Vein endothelial cell (primary cell): Measurements from ENCODE around the gene CMTM1. TPM values are rescaled to one million over a fixed set of nuclear protein-coding genes. Genes with fewer than 3 reads are reported as not detected.

ENCODE experiments used
- small RNA-seq: library from RNA; depleted of rRNA; stranded (forward); fragments of <200 nt; gene quantifications from one replicate; pipeline ENCODE3, GENCODE V24; 2012
- total RNA-seq: library from RNA; depleted of rRNA; stranded (reverse); fragments of >200 nt; gene quantifications from 2 replicates; pipeline ENCODE4 v1.2.3, GENCODE V29; 2012

Gene CMTM1, protein sequence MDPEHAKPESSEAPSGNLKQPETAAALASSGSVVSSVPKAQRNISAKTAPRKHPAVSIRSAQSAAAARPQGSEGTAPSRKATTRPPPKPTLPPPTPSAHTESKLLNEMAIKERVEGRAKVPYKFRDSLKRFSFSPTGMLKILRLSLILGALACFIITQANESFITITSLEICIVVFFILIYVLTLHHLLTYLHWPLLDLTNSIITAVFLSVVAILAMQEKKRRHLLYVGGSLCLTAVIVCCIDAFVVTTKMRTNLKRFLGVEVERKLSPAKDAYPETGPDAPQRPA
- total RNA-seq = 2.3 and 3.1 TPM in 2 replicates

DNA sequence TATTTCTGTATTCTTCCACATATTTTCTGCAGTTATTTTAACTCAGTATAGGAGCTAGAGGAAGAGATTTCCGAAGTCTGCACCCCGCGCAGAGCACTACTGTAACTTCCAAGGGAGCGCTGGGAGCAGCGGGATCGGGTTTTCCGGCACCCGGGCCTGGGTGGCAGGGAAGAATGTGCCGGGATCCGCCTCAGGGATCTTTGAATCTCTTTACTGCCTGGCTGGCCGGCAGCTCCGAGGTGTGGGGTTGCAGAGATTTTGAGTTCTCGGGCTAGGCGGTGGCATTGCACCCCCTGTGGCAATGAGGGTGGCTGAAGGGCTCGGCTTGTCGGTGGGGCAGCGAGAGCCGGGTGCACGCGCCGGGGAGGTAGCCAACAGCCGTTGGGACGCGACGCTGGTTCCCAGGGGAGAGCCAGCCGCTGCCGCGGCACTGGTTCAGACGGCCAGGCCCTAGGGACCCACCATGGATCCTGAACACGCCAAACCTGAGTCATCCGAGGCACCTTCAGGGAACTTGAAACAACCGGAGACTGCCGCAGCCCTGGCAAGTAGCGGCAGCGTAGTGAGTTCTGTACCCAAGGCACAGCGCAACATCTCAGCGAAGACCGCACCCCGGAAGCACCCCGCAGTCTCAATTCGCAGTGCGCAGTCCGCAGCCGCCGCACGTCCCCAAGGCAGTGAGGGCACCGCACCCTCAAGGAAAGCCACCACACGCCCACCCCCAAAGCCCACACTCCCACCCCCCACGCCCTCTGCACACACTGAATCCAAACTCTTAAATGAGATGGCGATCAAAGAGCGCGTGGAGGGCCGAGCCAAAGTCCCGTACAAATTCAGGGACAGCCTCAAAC, at the start of gene CMTM1:
Gene CMTM1, plus strand, starts transcription at position 389 of the 851 bp plus-strand sequence. Its CDS starts 75 bp downstream, at position 464.

DNA sequence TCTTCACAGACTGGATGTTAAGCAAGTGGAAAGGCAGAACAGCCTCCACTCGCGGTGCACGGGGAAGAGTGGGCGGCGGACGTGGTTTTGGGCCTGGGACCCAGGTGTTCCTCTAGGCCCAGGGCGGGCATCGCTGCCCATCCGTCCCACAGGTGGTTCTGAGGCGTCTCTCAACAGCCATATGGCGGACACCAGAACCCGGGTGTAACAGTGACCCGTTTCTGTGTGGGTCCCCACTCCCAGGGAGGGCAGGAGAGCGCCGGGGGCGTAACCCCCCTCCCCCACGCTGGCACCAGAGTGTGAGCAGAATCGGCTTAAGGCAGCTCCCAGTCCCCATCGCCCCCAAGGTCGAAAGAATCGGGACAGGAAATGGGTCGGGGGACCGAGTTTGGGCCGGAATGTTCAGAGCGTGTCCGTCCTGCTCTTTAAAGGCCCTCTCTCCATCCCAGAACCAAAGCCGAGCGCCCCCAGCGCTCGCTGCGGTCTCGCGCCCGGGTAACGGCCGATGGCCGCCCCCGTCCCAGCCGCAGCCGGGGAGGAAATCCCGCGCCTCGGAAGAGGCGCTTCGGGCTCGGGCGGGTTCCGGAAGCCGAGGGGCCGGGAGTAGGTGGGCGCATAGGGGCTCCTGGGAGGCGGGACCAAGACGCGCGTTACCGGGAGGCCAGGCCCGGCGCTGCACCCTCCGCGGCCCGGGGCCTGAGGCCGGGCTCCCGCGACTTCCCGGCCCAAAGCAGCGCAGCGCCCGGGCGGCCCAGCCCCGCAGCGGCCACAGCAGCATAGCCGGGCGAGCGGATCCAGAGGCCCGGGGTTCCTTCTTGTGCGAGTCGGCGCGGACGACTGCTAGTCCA, 16.7 kb upstream of the CMTM1 start, which contains the start of gene TK2:
Gene TK2, minus strand, starts transcription at position 839 of the 848 bp plus-strand sequence. Its CDS starts 61 bp downstream, at position 778.

DNA sequence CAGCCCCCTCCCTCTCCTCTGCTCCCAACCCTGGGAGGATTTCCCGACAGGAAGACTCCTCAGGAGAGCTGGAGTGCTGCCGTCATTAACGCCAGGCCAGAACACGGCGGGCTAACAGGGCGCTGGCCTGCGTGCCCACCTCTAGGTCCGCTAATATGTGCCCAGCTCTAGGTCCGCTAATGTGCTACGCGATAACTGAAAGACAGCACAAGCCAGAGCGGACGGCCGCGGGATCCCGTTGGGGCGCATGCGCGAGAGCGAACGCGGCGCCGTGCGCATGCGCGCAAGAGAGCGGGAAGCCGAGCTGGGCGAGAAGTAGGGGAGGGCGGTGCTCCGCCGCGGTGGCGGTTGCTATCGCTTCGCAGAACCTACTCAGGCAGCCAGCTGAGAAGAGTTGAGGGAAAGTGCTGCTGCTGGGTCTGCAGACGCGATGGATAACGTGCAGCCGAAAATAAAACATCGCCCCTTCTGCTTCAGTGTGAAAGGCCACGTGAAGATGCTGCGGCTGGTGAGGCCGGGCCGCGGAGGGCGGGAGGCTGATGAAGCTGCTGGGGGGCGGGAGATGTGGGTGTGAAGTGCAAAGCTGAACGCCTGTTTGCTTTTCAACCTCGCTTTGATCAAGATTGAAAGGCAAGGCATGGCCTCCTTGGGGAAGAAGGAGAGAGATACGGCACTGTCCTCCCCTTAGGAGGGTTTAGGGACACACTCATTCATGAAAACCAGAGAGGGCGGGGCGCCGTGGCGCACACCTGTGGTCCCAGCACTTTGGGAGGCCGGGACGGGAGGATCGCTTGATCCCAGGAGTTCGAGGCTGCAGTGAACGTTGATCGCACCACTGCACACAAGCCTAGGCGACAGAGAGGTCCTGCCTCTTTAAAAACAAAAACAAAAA, 13.7 kb upstream of the CMTM1 start, which contains the start of gene CKLF:
Gene CKLF, plus strand, starts transcription at position 291 of the 892 bp plus-strand sequence. Its CDS starts 140 bp downstream, at position 431.

DNA sequence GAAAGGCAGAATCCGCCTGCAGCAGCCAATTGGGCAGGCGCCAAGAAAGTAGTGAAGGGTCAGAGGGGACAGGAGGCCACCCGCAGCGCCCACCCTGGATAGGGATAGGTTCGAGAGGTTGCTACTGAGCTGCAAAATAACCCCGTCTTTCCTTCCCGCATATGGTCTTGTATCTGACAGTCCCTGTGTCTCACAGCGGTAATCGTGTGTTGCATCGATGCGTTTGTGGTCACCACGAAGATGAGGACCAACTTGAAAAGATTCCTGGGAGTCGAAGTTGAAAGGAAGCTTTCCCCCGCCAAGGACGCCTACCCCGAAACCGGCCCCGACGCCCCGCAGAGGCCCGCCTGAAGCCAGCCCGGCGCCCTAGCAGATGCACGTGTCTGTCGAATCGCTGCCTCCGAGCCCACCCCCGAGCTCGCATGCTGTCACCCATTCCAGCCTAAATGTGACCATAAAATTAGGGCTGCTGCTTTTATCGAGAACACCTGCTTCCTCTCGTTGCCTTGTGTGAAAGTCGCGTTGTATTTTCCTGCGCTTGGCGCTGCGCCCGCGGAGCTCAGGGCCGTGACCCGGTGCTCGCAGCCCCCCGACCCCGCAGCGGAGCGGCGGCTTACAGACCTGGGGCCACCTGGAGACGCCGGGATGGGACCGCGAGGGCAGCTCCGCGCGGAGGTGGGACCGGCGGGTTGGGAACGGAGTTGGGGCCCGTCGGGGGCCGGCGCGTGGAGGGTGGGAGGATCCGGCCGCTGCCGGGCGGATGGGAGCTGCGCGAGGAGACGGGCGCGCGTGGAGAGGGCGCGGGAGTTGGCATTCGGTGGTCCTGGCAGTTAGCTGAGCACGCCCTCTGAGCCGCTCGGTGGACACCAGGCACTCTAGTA, 12.7 kb downstream of the CMTM1 start, which contains the start of gene CMTM2:
Gene CMTM2, plus strand, starts transcription at position 813 of the 881 bp plus-strand sequence. CDS start 145 bp downstream, outside the sequence.

DNA sequence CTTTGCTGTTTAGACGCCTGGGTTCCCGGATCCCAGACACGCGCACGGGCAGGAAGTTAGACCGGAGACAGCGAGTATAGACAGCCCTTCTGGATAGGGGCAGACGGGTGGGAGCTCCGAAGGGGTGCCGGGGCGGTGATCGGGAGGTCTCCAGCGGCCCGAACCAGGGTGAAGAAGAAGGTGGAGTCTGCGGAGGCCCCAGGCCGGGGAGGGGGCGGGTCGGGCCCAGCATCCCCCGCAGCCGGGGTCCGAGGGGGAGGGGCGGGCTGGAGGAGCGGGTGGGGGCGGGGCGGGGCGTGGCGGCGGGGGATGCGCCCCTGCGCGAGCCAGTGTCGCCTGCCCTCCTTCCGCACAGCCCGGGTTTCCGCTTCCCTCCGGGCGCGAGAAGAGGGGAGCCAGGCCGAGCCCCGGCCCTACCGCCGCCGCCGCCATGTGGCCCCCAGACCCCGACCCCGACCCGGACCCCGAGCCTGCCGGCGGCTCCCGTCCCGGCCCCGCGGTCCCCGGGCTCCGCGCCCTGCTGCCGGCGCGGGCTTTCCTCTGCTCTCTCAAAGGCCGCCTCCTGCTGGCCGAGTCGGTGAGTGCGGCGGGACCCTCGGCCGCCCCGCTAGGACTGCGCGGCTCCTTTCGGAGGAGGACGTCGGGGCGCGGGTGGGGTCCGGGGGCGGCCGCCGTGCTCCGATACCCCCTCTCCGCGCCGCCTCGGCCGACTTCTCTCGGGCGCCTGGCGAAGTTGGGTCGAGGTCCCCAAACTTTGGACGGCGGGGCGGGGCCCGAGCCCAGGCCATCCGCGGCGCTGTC, 38.3 kb downstream of the CMTM1 start, which contains the start of gene CMTM3:
Gene CMTM3, plus strand, starts transcription at position 329 of the 801 bp plus-strand sequence. Its CDS starts 102 bp downstream, at position 431.

Small RNAs within 50 kb of the gene (small RNA-seq; reads per million reads assigned to genes)
- gene CKLF-CMTM1 = not detected

Other genes starting within 250 kb of the CMTM1 start
- gene CDH5, start 199.7 kb upstream of the CMTM1 start, total RNA-seq = 1,229 and 1,316 TPM in 2 replicates
- gene BEAN1, start 139.1 kb upstream of the CMTM1 start, total RNA-seq = not detected in 2 replicates
- 34.6 and 39.5 TPM in 2 replicates for gene TK2, start 16.3 kb upstream of the CMTM1 start, total RNA-seq
- gene CKLF, start 13.9 kb upstream of the CMTM1 start, total RNA-seq = 60.1 and 61.9 TPM in 2 replicates
- not detected in 2 replicates for gene CMTM2, start 13.0 kb downstream of the CMTM1 start, total RNA-seq
- gene CMTM3, start 38.3 kb downstream of the CMTM1 start, total RNA-seq = 63.1 and 64.3 TPM in 2 replicates
- gene CMTM4, start 130.3 kb downstream of the CMTM1 start, total RNA-seq = 13.0 and 16.0 TPM in 2 replicates
- gene DYNC1LI2, start 185.2 kb downstream of the CMTM1 start, total RNA-seq = 151 and 204 TPM in 2 replicates
- gene TERB1, start 235.1 kb downstream of the CMTM1 start, total RNA-seq = 0.10 TPM in 1 of 2 replicates, not detected in the other